Endodermal cell (in vitro differentiated cells): ENCODE data around the gene LGR5. TPM values are rescaled to one million over a fixed set of nuclear protein-coding genes. Genes with fewer than 3 reads are reported as not detected.

Experiments used
- DNase-seq: peaks from one replicate; pipeline ENCODE4 v3.0.0-alpha.2; 2017
- H3K27ac ChIP-seq: 2 replicates; pipeline ENCODE4 v1.5.1; 2013; ENCODE audit warnings: mild to moderate bottlenecking, low read depth, low read length, moderate library complexity
- H3K27me3 ChIP-seq: 2 replicates; pipeline ENCODE4 v1.6.1; 2013; ENCODE audit warnings: mild to moderate bottlenecking, low read length, moderate library complexity; ENCODE audit not compliant: insufficient read depth, control insufficient read depth, poor library complexity, severe bottlenecking
- H3K36me3 ChIP-seq: 2 replicates; pipeline ENCODE4 v1.7.0; 2013; ENCODE audit warnings: mild to moderate bottlenecking, low read length, moderate library complexity; ENCODE audit not compliant: control insufficient read depth, insufficient read depth
- H3K4me1 ChIP-seq: one replicate; pipeline ENCODE4 v1.7.0; 2013; ENCODE audit warnings: low read length; ENCODE audit not compliant: control insufficient read depth, insufficient read depth
- H3K4me3 ChIP-seq: 2 replicates; pipeline ENCODE4 v1.5.1; 2013; ENCODE audit warnings: mild to moderate bottlenecking, low read length, moderate library complexity
- H3K9ac ChIP-seq: 2 replicates; pipeline ENCODE4 v1.6.1; 2013; ENCODE audit warnings: mild to moderate bottlenecking, low read length, moderate library complexity; ENCODE audit not compliant: poor library complexity, severe bottlenecking; ENCODE audit errors: extremely low read depth
- H3K9me3 ChIP-seq: 2 replicates; pipeline ENCODE4 v1.6.1; 2013; ENCODE audit warnings: mild to moderate bottlenecking, low read length, moderate library complexity; ENCODE audit not compliant: control insufficient read depth
- H3K27ac Mint-ChIP-seq: 2 replicates; pipeline ENCODE4 v1.8.0; 2020; ENCODE audit warnings: mixed read lengths
- H3K27me3 Mint-ChIP-seq: 2 replicates; pipeline ENCODE4 v1.8.0; 2021; ENCODE audit warnings: mild to moderate bottlenecking, mixed read lengths; ENCODE audit not compliant: insufficient read depth
- H3K36me3 Mint-ChIP-seq: 2 replicates; pipeline ENCODE4 v1.8.0; 2020; ENCODE audit warnings: low read depth, mixed read lengths
- H3K4me1 Mint-ChIP-seq: 2 replicates; pipeline ENCODE4 v1.8.0; 2020; ENCODE audit warnings: mixed read lengths
- H3K4me3 Mint-ChIP-seq: 2 replicates; pipeline ENCODE4 v1.8.0; 2020; ENCODE audit warnings: mild to moderate bottlenecking, moderate library complexity, mixed read lengths
- H3K9me3 Mint-ChIP-seq: 2 replicates; pipeline ENCODE4 v1.8.0; 2020; ENCODE audit warnings: mild to moderate bottlenecking, mixed read lengths
- CTCF ChIP-seq: fragments of 200-600 bp; sonication (generic); conservative IDR thresholded peaks from 2 replicates; pipeline ENCODE4 v1.5.0; 2021; ENCODE audit warnings: antibody characterized with exemption, mild to moderate bottlenecking
- WGBS, 2 experiments: methylation state at CpG; one replicate each; pipeline versions ENCODE4 v1.1.5 to v1.1.7; 2013; ENCODE audit warnings: missing lambda C conversion rate in 2 of 2, mixed read lengths in 1 of 2; ENCODE audit not compliant: insufficient coverage in 1 of 2, insufficient read length in 1 of 2; 5-methylcytosine and 5-hydroxymethylcytosine counted together
- total RNA-seq, 2 donors: library from RNA; stranded (reverse); fragmentation: NEBNext Ultra II Directional in 1 of 2; extraction: Animal tissue kit (Norgen Biotek cat#: 25700) in 1 of 2; gene quantifications; 2 replicates in 1 of 2; 3 replicates in 1 of 2; pipeline ENCODE4 v1.2.1, GENCODE V29; 2021

LGR5 gene
- total RNA-seq, 2 donors from 2014 or later, result 27.2 to 49.9 TPM

- no peak for DNase-seq
- H3K4me1 Mint-ChIP-seq, result peaks cover 28% of the 10 kb centered on the region
- Histone ChIP-seq H3K36me3 (peaks cover 63% of the 10 kb centered on the region), H3K27ac (no peak overlapping the region), H3K9ac (no peak overlapping the region), H3K4me1 (peaks cover 31% of the 10 kb centered on the region), H3K27me3 (no peaks in the 10 kb centered on the region), H3K9me3 (no peaks in the 10 kb centered on the region), H3K4me3 (no peak overlapping the region)
- WGBS, 2 experiments, result 75 to 80% methylated on average over 1 of the region's 1 CpG
- no peak overlapping the region for H3K4me3 Mint-ChIP-seq
- H3K36me3 Mint-ChIP-seq, result peaks cover 36% of the 10 kb centered on the region
- no peak overlapping the region for H3K27ac Mint-ChIP-seq
- TF ChIP-seq CTCF, result no peak
- no peaks in the 10 kb centered on the region for H3K9me3 Mint-ChIP-seq
- peaks cover 80% of the 10 kb centered on the region for H3K27me3 Mint-ChIP-seq
These were observed 12.4 kb downstream of the LGR5 start for GRCh38 chr12:71452006-71452405.

- H3K9ac ChIP-seq, result no peak overlapping the region
- H3K27ac ChIP-seq, result no peak overlapping the region
- peaks cover 19% of the 10 kb centered on the region for H3K36me3 Mint-ChIP-seq
- H3K4me3 Mint-ChIP-seq, result no peak overlapping the region
- no peak overlapping the region for H3K4me3 ChIP-seq
- DNase-seq, result no peak
- peak overlapping the region; percentile 70 for H3K27ac Mint-ChIP-seq
- H3K9me3 Mint-ChIP-seq, result no peaks in the 10 kb centered on the region
- TF ChIP-seq CTCF, result no peak
- WGBS, 2 experiments, result 33 to 61% methylated on average over 1 to 3 of the region's 3 CpGs
- H3K9me3 ChIP-seq, result no peaks in the 10 kb centered on the region
- H3K4me1 Mint-ChIP-seq, result peaks cover 48% of the 10 kb centered on the region
- H3K4me1 ChIP-seq, result peaks cover 56% of the 10 kb centered on the region
- H3K27me3 Mint-ChIP-seq, result peaks cover 58% of the 10 kb centered on the region
- H3K36me3 ChIP-seq, result peaks cover 32% of the 10 kb centered on the region
- no peaks in the 10 kb centered on the region for H3K27me3 ChIP-seq
These were observed 15.6 kb downstream of the LGR5 start for GRCh38 chr12:71455028-71455737.

GRCh38 chr12:71456316-71456715 lies 16.7 kb downstream of the LGR5 start:
- H3K27ac ChIP-seq, result peak overlapping the region; percentile 45

More at GRCh38 chr12:71456316-71456715, 16.7 kb downstream of the LGR5 start:
- Histone ChIP-seq H3K27me3 (no peaks in the 10 kb centered on the region), H3K9me3 (no peaks in the 10 kb centered on the region), H3K36me3 (peaks cover 20% of the 10 kb centered on the region), H3K4me3 (no peak overlapping the region), H3K9ac (no peak overlapping the region), H3K4me1 (peaks cover 57% of the 10 kb centered on the region)
- Mint-ChIP-seq H3K4me3 (no peak overlapping the region), H3K9me3 (no peaks in the 10 kb centered on the region), H3K27me3 (peaks cover 47% of the 10 kb centered on the region), H3K4me1 (peaks cover 48% of the 10 kb centered on the region), H3K36me3 (peaks cover 14% of the 10 kb centered on the region), H3K27ac (no peak overlapping the region)
- WGBS, 2 experiments, result 81% methylated on average over 2 of the region's 2 CpGs; no CpG with 5 or more reads in 1 of the 2 experiments
- TF ChIP-seq CTCF, result no peak
- no peak for DNase-seq
